Activated CD8-positive, alpha-beta memory T cell treated with anti-CD3 and anti-CD28 coated beads, Interleukin-2, amount 50 U/mL, for 24 hours (primary cell): ENCODE data around the gene EEF1A2.

Source experiments
- DNase-seq: peaks from one replicate; pipeline ENCODE4 v3.0.0-alpha.2; 2020; ENCODE audit errors: extremely low read depth

The EEF1A2 gene

GRCh38 chr20:63498960-63499337, at the start of gene EEF1A2:
Gene EEF1A2 (minus strand): TSS chr20:63499083. CDS start chr20:63497763, 1,320 bp downstream.
- no peak for DNase-seq

GRCh38 chr20:63548542-63548941, 49.7 kb upstream of the EEF1A2 start:
- DNase-seq = no peak

GRCh38 chr20:63547725-63548480, 49.0 kb upstream of the EEF1A2 start, which contains the start of gene SRMS:
Gene SRMS (minus strand): TSS chr20:63547749. CDS start chr20:63547463, 286 bp downstream.
- DNase-seq = no peak

GRCh38 chr20:63546956-63547724, 48.3 kb upstream of the EEF1A2 start:
- no peak for DNase-seq

- no peak for DNase-seq
These were observed 47.5 kb upstream of the EEF1A2 start for GRCh38 chr20:63546256-63546955.

- DNase-seq = no peak
These were observed 46.9 kb upstream of the EEF1A2 start for GRCh38 chr20:63545814-63546213.

- no peak for DNase-seq
These were observed 46.2 kb upstream of the EEF1A2 start for GRCh38 chr20:63544958-63545516.

GRCh38 chr20:63544241-63544957, 45.5 kb upstream of the EEF1A2 start:
- no peak for DNase-seq

- DNase-seq = no peak
These were observed 44.9 kb upstream of the EEF1A2 start for GRCh38 chr20:63543733-63544132.

- DNase-seq = no peak
These were observed 44.2 kb upstream of the EEF1A2 start for GRCh38 chr20:63543131-63543530.

- no peak for DNase-seq
These were observed 43.8 kb upstream of the EEF1A2 start for GRCh38 chr20:63542696-63543095.

- DNase-seq = no peak
These were observed 43.2 kb upstream of the EEF1A2 start for GRCh38 chr20:63542031-63542559.

GRCh38 chr20:63541371-63541770, 42.5 kb upstream of the EEF1A2 start:
- no peak for DNase-seq

GRCh38 chr20:63540417-63541186, 41.7 kb upstream of the EEF1A2 start:
- DNase-seq = no peak

- no peak for DNase-seq
These were observed 40.8 kb upstream of the EEF1A2 start for GRCh38 chr20:63539441-63540370.

- no peak for DNase-seq
These were observed 40.2 kb upstream of the EEF1A2 start for GRCh38 chr20:63539092-63539430.

GRCh38 chr20:63538204-63539091, 39.6 kb upstream of the EEF1A2 start:
- DNase-seq = no peak

GRCh38 chr20:63537525-63538203, 38.8 kb upstream of the EEF1A2 start:
- peak; percentile 89 for DNase-seq
